AG10803 (cell line): Measurements from ENCODE around the gene IGF1R.
A peak's percentile ranks its signal among the peaks of the same experiment; 100 is the strongest.

Source experiments
- DNase-seq: peaks from one replicate; pipeline ENCODE4 v3.0.0; 2010; ENCODE audit warnings: low read depth
- H3K4me3 ChIP-seq: 2 replicates; pipeline ENCODE4 v1.5.1; 2011; ENCODE audit warnings: mild to moderate bottlenecking, low read length, control low read depth
- TF ChIP-seq, protein P1 (sequence below): conservative IDR thresholded peaks from 2 replicates; pipeline ENCODE4 v1.5.1; 2011; ENCODE audit warnings: mild to moderate bottlenecking, low read length, control low read depth, inconsistent platforms

The IGF1R gene

DNA sequence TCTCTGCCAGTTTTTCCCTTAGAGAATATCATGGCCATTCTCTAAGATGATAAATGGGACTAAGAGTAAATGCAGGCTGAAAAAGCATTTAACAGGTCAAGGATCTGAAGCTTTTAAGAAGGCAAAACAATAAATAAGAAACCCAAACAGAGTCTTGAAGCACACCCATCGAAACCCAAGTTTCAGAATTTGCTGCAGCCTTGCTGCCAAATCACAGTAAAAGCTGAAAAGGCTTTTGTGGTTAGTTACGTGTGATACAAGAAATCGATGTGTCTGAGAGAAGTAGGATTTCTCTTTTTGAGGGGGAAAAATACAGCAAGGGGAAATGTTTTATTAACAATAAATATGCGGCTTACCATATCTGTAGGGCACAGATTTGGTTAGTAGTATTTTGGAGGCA, 92.0 kb downstream of the IGF1R start:
- TF ChIP-seq, protein P1, sequence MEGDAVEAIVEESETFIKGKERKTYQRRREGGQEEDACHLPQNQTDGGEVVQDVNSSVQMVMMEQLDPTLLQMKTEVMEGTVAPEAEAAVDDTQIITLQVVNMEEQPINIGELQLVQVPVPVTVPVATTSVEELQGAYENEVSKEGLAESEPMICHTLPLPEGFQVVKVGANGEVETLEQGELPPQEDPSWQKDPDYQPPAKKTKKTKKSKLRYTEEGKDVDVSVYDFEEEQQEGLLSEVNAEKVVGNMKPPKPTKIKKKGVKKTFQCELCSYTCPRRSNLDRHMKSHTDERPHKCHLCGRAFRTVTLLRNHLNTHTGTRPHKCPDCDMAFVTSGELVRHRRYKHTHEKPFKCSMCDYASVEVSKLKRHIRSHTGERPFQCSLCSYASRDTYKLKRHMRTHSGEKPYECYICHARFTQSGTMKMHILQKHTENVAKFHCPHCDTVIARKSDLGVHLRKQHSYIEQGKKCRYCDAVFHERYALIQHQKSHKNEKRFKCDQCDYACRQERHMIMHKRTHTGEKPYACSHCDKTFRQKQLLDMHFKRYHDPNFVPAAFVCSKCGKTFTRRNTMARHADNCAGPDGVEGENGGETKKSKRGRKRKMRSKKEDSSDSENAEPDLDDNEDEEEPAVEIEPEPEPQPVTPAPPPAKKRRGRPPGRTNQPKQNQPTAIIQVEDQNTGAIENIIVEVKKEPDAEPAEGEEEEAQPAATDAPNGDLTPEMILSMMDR, result no peak
- no peak for DNase-seq
- no peak overlapping the region for H3K4me3 ChIP-seq

DNA sequence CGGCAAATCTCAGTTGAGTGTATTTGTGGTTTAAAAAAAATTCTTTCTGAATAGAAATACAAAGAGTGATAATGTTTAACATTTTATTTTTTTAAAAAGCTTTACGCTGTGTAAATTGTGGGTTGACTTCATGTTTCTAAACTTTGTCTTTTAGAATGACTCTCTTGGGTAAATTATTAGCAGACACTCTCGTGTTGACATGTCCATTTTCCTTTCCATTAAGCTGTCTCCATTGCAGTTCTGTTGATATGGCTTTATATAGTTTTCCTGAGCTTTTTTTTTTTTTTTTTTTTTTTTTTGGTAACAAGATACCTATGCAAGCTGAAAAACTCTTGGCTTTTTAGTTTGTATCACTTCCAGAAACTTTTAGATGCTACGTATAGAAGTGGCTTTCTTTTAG, 92.6 kb downstream of the IGF1R start:
- TF ChIP-seq, protein P1, result no peak
- H3K4me3 ChIP-seq, result no peak overlapping the region

DNA sequence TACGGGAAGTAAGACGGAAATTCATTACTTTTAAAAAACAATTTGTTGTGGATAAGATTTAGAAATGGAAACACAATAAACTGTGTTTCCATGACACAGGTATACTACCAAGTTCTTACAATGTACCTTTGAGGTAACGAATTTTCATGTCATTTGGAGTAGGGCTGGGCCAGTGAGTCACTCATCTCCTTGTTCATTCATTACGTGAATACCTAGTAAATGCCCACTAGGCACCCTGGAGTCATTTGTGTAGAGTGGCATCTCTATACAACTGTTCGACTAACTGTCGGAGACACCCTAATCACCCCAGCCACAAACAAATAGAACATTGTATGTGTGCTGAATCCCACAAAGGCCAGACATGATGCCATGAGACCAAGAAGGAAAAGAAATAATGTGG, 94.8 kb downstream of the IGF1R start:
- H3K4me3 ChIP-seq, result no peak overlapping the region
- no peak for DNase-seq
- TF ChIP-seq, protein P1, result no peak

More for the DNA sequence above, 92.6 kb downstream of the IGF1R start:
- no peak for DNase-seq

DNA sequence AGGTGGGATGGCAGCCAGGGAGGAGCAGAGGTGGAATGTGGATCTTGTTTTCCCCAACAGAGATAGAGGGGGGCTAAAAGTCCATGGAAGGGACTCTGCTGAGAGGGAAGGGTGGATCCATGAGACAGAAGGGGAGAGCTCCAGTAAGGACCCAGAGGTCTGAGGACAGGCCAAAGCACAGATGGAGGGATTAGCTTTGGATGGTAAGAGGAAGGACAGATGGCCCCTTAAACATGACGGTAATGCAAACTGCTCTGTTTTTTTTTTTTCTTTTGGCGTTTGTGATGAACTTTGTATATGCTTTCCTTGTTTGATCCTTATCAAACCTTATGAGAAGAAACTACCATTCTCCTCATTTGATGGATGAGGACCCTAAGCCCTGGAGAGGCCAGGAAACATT, 96.2 kb downstream of the IGF1R start:
- no peak overlapping the region for H3K4me3 ChIP-seq
- no peak for DNase-seq
- TF ChIP-seq, protein P1, result no peak

DNA sequence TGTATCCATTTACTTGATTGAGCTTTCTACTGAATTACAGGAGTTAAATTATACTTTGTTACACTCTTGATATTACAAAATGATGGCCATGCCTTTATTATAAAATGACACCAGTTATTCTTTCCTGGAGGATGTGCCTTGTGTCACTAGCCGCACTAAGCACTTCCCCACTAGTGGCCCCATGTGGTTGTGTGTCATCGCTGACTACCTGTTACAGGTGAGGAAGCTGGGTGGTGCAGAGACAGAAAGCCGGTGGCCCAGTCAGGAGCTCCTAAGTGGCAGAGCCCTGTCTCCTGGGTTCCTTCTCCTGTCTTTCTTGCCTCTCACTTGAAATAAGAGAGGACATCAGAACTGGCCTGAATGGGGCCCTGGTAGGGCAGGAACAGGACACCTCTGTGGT, 96.8 kb downstream of the IGF1R start:
- H3K4me3 ChIP-seq, result no peak overlapping the region
- DNase-seq, result no peak
- TF ChIP-seq, protein P1, result no peak

DNA sequence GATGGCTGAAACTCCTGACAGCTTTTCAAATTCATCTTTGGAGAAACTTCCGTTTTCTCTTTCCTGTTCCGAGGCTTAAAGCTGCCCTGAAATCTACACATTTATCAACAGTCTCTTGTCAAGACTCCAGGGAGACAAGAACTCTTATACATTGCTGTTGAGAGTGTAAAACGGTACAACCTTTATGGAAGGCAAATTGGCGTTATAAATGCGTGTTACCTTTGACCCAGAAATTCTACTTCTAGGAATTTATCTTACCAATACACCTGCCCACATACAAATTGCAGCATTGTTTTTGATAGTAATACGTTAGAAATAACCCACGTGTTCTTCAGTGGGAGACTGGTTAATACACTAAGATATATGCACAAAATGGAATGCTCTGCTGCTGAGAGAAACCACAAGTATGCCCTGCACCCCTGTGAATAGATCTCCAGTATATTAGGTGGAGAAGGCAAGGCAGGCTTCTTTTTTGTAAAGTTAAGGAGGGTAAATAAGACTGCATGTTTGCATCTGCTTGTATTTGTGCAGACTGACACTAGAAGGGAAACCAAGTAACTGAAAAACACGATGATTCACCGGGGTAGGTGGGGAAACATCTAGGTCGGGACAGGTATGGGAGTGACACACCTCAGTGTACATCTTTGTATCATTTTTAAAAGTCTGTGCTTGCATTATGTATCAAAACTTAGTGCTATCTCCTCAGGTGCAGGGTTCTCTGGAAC, 97.5 kb downstream of the IGF1R start:
- peak; percentile 27 for DNase-seq
- H3K4me3 ChIP-seq, result no peak overlapping the region
- TF ChIP-seq, protein P1, result no peak

DNA sequence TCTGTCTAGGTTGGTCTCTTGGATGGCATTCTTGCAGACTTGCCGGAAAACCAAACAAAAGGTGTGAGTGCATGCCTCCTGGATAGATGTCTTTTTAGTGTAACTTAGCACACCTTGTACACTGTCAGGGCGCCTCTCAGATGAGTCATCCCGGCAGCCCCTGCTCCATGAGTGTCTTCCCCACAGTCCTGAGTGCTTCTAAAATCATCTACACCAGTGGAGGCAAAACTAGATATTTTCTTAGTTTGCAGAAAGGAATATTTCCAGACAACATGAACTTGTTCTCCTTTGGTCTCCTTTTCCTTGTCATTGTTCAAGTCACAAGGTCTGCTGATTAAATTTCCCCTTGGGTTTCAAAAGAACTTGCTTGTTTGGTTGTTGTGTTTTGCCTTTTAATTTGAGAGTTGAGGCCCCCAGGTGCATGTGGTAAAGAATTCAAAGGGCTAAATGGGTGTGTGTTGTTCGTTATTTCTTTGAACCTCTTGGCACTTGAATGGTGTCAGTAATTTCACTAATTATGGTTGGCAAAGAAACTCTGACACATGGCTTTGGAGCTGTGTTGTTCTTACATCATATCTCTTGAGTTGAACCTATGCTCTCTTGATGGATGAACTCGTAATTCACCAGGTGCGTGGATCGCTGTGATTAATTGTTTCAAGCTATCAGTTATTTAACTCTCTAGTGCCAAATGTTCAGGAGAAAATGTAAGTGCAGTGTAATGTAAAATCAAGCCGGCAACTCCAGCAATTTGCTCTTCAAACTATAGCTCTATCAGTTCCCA, 98.2 kb downstream of the IGF1R start:
- H3K4me3 ChIP-seq, result no peak overlapping the region
- TF ChIP-seq, protein P1, result no peak
- no peak for DNase-seq
